ENCODE results near the gene F13A1.

DNA sequence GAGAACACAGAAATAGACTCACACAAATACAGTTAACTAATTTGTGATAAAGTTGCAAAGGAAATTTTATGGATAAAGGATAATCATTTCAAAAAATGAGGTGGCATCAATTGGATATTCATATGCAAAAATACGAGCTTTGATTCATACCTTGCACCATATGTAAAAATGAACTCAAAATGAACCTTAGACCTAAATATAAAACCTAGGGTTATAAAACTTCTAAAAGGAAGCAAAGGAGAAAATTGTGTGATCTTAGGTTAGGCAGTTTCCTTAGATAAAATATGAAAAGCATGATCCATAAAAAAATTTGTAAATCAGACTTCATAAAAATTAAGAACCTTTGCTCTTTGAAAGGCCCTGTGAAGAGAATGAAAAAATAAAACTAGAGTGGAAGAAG is 85.5 kb downstream of the F13A1 start:
- TF ChIP-seq GATA2 (IDR thresholded peaks at IDR 0.05; ENCODE audit: low read depth, low read length) (no peak), GATA3 (IDR thresholded peaks at IDR 0.05; ENCODE audit: low read depth, low read length) (no peak)

All from SH-SY5Y (cell line).